NAMALWA (cell line): ENCODE data around the gene SLC31A1.
A peak's percentile ranks its signal among the peaks of the same experiment; 100 is the strongest.
"Not testable (repeated sequence)": the region's sequence is repeated elsewhere in the genome, so short reads cannot be mapped to it uniquely, and the experiment has no call there.

ENCODE experiments used
- DNase-seq: peaks from one replicate; pipeline ENCODE4 v3.0.0-alpha.2; 2015; ENCODE audit warnings: low spot score

SLC31A1 gene

GRCh38 chr9:113261917-113262671, 40.8 kb downstream of the SLC31A1 start:
- DNase-seq, result no peak

GRCh38 chr9:113266174-113266573, 44.8 kb downstream of the SLC31A1 start:
- DNase-seq, result no peak

- no peak for DNase-seq
These were observed 46.7 kb downstream of the SLC31A1 start for GRCh38 chr9:113267911-113268566.

GRCh38 chr9:113269355-113269754, 48.0 kb downstream of the SLC31A1 start:
- no peak for DNase-seq

- DNase-seq, result no peak
These were observed 48.5 kb downstream of the SLC31A1 start for GRCh38 chr9:113269871-113270270.

- peak; percentile 86 for DNase-seq
These were observed 53.3 kb downstream of the SLC31A1 start for GRCh38 chr9:113274474-113275156.

GRCh38 chr9:113275157-113276131, 54.1 kb downstream of the SLC31A1 start, which contains the start of the genes CDC26 and PRPF4:
TSS of gene CDC26 (minus strand) at chr9:113275572. CDS start at chr9:113272507, 3,065 bp downstream.
TSS of gene PRPF4 (plus strand) at chr9:113275658. CDS start at chr9:113275744, 86 bp downstream.
- DNase-seq, result peak; percentile 98

- no peak for DNase-seq
These were observed 57.5 kb downstream of the SLC31A1 start for GRCh38 chr9:113278840-113279239.

- no peak for DNase-seq
These were observed 60.0 kb downstream of the SLC31A1 start for GRCh38 chr9:113281356-113281755.

- no peak for DNase-seq
These were observed 67.7 kb downstream of the SLC31A1 start for GRCh38 chr9:113289091-113289490.

GRCh38 chr9:113290052-113290607, 68.8 kb downstream of the SLC31A1 start:
- DNase-seq, result no peak

- DNase-seq, result no peak
These were observed 72.0 kb downstream of the SLC31A1 start for GRCh38 chr9:113293285-113293878.

- not testable (repeated sequence) for DNase-seq
These were observed 74.9 kb downstream of the SLC31A1 start for GRCh38 chr9:113296247-113296646.

GRCh38 chr9:113296796-113297558, 75.6 kb downstream of the SLC31A1 start:
- DNase-seq, result no peak

GRCh38 chr9:113298311-113298710, 77.0 kb downstream of the SLC31A1 start:
- no peak for DNase-seq

- DNase-seq, result no peak
These were observed 77.8 kb downstream of the SLC31A1 start for GRCh38 chr9:113298924-113299770.

GRCh38 chr9:113299800-113300292, 78.5 kb downstream of the SLC31A1 start:
- DNase-seq, result no peak

- DNase-seq, result no peak
These were observed 80.2 kb downstream of the SLC31A1 start for GRCh38 chr9:113301548-113301947.
